Ishikawa (cell line): ENCODE data around the gene VWA8.

ENCODE experiments used
- CEBPB ChIP-seq: IDR thresholded peaks from 2 replicates; pipeline ENCODE4 v1.6.1; 2012
- CREB1 ChIP-seq: IDR thresholded peaks from 2 replicates; pipeline ENCODE4 v1.6.1; 2012; ENCODE audit warnings: low read depth
- EGR1 ChIP-seq: IDR thresholded peaks from 2 replicates; pipeline ENCODE4 v1.6.1; 2012
- FOXM1 ChIP-seq: IDR thresholded peaks from 2 replicates; pipeline ENCODE4 v1.6.1; 2012; ENCODE audit warnings: low read depth, borderline replicate concordance
- NFIC ChIP-seq: IDR thresholded peaks from 2 replicates; pipeline ENCODE4 v1.6.1; 2012
- REST ChIP-seq: IDR thresholded peaks from 2 replicates; pipeline ENCODE4 v1.6.1; 2012; ENCODE audit warnings: low read depth, mild to moderate bottlenecking
- TAF1 ChIP-seq: IDR thresholded peaks from 2 replicates; pipeline ENCODE4 v1.6.1; 2012; ENCODE audit warnings: low read depth, mild to moderate bottlenecking
- TCF12 ChIP-seq: IDR thresholded peaks from 2 replicates; pipeline ENCODE4 v1.6.1; 2012; ENCODE audit warnings: low read depth
- USF1 ChIP-seq: IDR thresholded peaks from 2 replicates; pipeline ENCODE4 v1.6.1; 2012
- YY1 ChIP-seq: IDR thresholded peaks from 2 replicates; pipeline ENCODE4 v1.6.1; 2012; ENCODE audit warnings: low read depth
- ZBTB7A ChIP-seq: IDR thresholded peaks from 2 replicates; pipeline ENCODE4 v1.6.1; 2012; ENCODE audit warnings: low read depth

Gene VWA8

DNA sequence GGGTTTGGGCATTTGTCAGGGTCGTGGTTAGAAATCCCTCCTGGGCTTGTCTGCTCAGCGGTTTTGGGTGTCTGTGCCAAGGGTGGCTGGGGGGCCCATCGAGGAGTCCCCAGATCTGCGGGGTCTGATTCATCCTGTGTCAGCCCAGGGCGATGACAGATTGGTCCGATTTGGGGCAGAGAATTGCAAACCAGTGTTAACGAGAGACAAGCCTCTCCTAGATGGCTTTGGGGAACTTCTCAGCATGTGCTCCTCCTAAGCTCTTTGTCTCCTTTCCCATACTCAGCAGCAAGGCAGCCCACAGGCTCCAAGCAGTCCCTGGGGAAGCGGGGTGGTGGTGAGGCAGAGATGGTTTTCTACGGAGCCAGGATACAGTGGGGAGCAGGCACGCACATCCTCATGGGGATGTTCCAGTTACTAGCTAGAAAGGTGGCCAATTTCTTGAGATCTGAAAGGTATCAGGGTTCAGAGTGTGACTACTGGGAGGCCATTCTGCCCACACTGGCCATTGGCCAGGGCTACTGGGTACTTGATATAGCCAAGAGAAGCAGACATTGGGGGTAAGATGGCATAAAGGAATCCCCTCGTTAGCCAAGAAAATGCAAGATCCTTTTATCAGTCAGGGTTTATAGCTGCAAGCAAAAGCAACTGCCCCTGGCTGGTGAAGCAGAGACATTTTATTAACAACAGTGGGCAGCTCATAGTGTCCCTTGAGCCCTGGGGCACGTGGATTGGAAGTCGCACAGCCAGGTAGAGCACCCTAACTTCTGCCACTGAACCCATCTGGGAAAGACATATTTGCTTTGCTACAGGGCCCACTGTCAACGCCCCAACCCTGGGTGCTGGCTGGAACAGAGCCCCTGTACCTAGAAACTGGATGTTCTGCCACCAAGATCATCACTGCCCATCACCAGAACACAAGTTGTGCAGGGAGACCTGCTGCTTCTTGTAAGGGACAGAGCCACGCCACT is 440.0 kb downstream of the VWA8 start:
- no peak for TF ChIP-seq TCF12

- TF ChIP-seq TCF12 (no peak), NFIC (no peak), CREB1 (no peak), FOXM1 (no peak), EGR1 (no peak), YY1 (no peak), USF1 (no peak), REST (no peak), TAF1 (no peak), ZBTB7A (no peak), CEBPB (no peak)
Observed at GRCh38 chr13:41520016-41520659, 440.8 kb downstream of the VWA8 start.
